T-helper 1 cell (primary cell): Measurements from ENCODE around the gene KIAA0319L.
A peak's percentile ranks its signal among the peaks of the same experiment; 100 is the strongest.
"Not testable (repeated sequence)": the region's sequence is repeated elsewhere in the genome, so short reads cannot be mapped to it uniquely, and the experiment has no call there.

ENCODE experiments used
- DNase-seq, 5 donors: peaks; one replicate each; pipeline ENCODE4 v3.0.0-alpha.2; 2012 to 2020

Gene KIAA0319L

GRCh38 chr1:35580949-35581388 is 23.8 kb upstream of the KIAA0319L start:
- no peak for DNase-seq

DNA sequence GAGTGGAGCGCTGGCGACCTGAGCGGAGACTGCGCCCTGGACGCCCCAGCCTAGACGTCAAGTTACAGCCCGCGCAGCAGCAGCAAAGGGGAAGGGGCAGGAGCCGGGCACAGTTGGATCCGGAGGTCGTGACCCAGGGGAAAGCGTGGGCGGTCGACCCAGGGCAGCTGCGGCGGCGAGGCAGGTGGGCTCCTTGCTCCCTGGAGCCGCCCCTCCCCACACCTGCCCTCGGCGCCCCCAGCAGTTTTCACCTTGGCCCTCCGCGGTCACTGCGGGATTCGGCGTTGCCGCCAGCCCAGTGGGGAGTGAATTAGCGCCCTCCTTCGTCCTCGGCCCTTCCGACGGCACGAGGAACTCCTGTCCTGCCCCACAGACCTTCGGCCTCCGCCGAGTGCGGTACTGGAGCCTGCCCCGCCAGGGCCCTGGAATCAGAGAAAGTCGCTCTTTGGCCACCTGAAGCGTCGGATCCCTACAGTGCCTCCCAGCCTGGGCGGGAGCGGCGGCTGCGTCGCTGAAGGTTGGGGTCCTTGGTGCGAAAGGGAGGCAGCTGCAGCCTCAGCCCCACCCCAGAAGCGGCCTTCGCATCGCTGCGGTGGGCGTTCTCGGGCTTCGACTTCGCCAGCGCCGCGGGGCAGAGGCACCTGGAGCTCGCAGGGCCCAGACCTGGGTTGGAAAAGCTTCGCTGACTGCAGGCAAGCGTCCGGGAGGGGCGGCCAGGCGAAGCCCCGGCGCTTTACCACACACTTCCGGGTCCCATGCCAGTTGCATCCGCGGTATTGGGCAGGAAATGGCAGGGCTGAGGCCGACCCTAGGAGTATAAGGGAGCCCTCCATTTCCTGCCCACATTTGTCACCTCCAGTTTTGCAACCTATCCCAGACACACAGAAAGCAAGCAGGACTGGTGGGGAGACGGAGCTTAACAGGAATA is 20.1 kb upstream of the KIAA0319L start:
- peak in 4 of 5 donors; percentile 41 to 84 (median 45) for DNase-seq

DNA sequence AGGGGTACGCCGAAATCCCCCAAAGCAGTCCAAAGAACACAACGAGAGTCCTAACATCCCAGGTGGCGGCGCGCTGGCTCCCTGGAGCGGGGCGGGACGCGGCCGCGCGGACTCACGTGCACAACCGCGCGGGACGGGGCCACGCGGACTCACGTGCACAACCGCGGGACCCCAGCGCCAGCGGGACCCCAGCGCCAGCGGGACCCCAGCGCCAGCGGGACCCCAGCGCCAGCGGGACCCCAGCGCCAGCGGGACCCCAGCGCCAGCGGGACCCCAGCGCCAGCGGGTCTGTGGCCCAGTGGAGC is 19.5 kb upstream of the KIAA0319L start:
- DNase-seq, result not testable (repeated sequence)

DNA sequence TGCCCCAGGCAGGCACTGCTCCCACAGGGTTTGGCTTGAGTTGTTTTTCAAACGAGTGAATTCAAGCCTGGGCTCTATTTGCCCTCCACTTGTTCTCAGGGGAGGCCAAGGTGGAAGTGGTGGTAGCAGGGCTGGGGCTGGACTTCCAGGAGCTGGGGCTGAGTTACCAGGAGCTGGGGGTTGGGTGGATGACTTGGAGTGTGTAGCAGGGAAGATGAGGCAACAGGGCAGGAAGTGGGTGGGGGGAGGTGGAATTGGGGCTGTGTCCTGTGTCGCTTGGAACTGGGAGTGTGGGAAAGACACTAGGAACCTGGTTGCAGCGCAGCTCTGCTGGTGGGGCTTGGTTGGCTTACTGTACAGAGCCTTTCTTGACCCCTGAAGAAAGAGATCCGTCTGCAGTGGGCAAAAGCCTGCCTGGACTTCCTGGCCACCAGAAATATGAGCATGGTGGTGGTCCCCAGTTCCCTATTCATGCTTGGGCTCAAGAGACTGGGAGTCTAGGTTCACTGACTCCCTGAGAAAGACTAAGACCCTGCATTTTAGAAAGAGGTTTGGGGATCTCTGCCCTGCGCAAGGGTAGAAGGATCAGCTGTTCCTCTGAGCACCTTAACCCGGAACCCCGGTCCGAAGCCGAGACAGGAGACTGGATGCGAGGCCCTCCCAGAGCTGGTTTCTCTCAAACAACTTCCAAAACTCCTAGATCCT is 19.0 kb upstream of the KIAA0319L start:
- DNase-seq, result peak in 1 of 5 donors; percentile 25

- DNase-seq, result no peak
Measured at GRCh38 chr1:35575416-35575958, 18.3 kb upstream of the KIAA0319L start.

DNA sequence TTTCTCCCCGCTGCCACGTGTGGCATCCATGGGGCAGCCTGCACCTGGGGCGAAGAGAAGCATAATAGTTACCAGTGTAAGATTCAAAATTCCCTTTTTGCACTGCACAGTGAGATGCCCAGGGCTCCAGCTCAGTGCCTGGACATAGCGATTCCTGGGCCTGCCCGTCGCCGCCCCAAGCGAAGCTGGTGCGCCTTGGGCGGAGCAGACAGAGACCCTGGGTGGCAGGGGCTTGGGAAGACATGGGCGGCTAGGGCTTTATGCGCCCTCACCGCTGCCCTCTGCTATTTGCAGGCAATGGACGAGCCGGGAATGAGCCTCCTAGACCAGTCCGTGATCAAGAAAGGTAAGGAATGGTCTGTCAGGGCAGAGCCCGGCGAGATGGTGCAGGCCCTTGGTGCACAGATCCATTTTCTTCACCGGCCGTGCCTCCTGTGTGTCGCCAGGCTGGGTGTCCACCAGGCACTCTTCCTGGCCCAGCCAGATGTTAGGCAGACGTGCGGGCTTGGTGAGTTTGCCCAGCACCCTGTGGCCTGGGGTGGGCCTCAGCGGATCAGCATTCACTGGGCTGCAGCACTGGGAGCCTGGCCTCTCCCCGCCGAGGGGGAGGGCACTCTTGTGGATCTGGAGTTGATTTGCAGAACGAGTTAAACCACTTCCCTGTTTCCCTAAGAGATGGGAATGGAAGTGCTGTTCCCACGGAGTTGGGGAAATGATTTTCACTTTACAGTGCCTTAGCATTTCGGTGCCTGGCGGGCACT is 17.6 kb upstream of the KIAA0319L start:
- DNase-seq, result no peak

DNA sequence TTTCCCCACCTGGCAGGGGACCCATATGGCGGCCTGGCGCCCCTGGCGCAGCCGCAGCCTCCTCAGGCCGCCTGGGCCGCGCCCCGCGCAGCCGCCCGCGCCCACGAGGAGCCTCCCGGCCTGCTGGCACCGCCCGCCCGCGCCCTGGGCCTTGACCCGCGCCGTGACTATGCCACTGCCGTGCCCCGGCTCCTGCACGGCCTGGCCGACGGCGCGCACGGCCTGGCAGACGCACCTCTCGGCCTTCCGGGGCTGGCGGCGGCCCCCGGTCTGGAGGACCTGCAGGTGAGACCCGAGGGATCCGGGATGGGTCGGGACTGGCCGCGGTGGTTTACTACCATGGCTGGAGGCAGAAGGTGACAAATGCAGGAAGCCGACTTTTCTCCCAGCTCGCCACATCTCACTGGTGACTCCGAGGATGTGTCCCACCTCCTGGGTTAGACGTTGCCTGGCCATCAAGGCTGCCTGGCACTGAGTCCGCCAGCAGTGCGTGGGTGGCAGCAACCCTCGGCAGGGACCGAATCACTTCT is 17.0 kb upstream of the KIAA0319L start:
- no peak for DNase-seq

- no peak for DNase-seq
Measured at GRCh38 chr1:35573198-35574124, 16.3 kb upstream of the KIAA0319L start, which contains the start of gene TFAP2E. TFAP2E (plus strand) TSS chr1:35573314; CDS start chr1:35573578, 264 bp downstream.

- no peak for DNase-seq
Measured at GRCh38 chr1:35572296-35572695, 15.1 kb upstream of the KIAA0319L start.

DNA sequence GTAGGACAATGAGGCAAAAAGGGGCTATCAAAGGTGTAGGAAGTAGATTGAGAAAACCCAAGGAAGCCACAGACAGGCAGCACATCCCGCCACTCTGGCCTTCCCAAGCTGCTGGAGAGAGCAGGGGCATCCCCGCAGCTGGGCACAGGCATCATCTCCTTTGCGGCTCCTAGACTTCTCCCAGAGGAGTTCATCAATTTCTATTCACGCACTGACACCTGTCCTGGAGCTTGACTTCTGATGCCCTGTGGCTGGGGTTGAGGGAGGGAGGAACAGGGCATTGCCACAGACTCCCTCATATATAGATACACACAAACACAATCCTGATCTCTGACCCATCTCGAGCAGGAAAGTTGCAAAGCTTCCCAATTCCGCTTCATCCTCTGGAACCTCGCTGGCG is 14.1 kb upstream of the KIAA0319L start:
- DNase-seq, result no peak

GRCh38 chr1:35570589-35571137 is 13.5 kb upstream of the KIAA0319L start:
- no peak for DNase-seq

DNA sequence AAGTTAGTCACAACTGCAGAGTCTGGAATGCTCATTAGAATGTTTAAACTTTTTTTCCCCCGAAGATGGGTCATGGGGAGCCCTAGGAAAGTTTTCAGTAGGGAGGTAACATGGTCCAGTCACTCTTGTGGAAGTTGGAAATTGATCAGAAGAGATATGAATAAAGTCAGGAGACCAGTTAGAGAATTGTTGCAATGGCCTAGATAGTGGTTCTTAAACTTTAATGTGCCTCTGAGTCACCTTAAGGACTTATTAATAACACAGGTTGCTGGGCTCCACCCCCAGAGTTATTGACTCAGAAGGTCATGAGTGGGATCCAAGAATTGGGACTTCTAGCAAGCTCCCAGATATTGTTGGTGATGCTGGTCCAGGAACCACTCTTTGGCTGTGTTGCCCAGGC is 12.7 kb upstream of the KIAA0319L start:
- DNase-seq, result no peak

- peak in 3 of 5 donors; percentile 39 to 62 (median 61) for DNase-seq
Measured at GRCh38 chr1:35568975-35569395, 11.8 kb upstream of the KIAA0319L start.

- no peak for DNase-seq
Measured at GRCh38 chr1:35567947-35568558, 10.8 kb upstream of the KIAA0319L start.

GRCh38 chr1:35565742-35566133 is 8.5 kb upstream of the KIAA0319L start:
- no peak for DNase-seq

DNA sequence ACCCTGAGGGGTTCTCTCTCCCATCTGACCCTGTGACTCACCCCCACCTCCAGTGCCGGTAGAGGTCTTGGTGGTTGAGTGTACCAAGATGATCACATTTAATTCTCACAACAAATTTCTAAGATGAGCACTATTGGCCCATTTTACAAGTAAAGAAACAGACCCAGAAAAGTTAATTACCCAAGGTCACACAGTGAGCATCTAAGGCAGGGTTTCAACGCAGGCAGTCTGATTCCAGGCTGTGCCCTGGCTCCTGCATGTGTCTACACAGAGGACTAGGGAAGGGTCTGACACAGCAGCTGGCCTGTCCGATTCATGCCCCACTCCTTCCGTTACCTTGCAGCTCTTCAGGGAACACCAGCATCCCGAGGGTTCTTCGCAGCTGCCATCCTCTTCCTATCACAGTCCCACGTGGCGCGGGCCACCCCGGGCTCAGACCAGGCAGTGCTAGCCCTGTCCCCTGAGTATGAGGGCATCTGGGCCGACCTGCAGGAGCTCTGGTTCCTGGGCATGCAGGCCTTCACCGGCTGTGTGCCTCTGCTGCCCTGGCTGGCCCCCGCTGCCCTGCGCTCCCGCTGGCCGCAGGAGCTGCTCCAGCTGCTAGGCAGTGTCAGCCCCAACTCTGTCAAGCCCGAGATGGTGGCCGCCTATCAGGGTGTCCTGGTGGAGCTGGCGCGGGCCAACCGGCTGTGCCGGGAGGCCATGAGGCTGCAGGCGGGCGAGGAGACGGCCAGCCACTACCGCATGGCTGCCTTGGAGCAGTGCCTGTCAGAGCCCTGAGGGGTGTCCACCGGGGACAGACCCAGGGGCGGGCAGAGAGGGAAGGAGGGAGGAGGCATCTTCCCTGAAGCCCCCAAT is 7.9 kb upstream of the KIAA0319L start:
- no peak for DNase-seq

- DNase-seq, result peak; percentile 57 to 79 (median 68)
Measured at GRCh38 chr1:35564037-35564883, 7.1 kb upstream of the KIAA0319L start.

DNA sequence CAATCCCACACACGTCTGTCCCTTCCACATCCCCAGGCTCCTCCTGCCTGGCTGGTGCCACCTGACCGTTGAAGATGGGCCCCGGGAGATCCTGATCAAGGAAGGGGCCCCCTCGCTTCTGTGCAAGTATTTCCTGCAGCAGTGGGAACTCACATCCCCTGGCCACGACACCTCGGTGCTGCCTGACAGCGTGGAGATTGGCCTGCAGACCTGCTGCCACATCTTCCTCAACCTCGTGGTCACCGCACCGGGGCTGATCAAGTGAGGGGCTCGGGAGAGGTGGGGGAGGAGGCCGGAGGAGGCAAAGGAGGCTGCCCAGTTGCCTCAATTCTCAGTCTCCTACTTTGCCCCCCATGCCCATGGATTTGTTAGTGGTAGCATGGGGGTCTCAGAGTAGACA is 6.0 kb upstream of the KIAA0319L start:
- DNase-seq, result no peak
